K562 (cell line): ENCODE data around the gene HS6ST1. TPM values are rescaled to one million over a fixed set of nuclear protein-coding genes. Genes with fewer than 3 reads are reported as not detected.

Experiments used
- ATAC-seq: fragments of 200-7000 bp; cut with Tn5 transposase; 3 replicates; pipeline ENCODE4 v1.9.1; 2020; ENCODE audit warnings: moderate library complexity
- BruUV-seq: library from RNA; stranded (reverse); fragments of 400-500 nt; replicated peaks from 2 replicates; lab custom pipeline; 2021; lab: Mats Ljungman, UMichigan
- CTCF ChIA-PET: fragments of 300-600 bp; formaldehyde crosslinking; extraction: SDS; loops from one replicate; lab custom pipeline; 2021; ENCODE audit warnings: low intra/inter-chr PET ratio; lab: Yijun Ruan, JAX
- POLR2A ChIA-PET: fragments of 300-600, 350-650 bp; sonication (Branson Sonifier 250); formaldehyde crosslinking; extraction: SDS; loops from one replicate; lab custom pipeline; 2021; ENCODE audit warnings: antibody characterized with exemption, inconsistent platforms; lab: Yijun Ruan, JAX
- DNase-seq, 4 experiments: peaks; one replicate each; pipeline versions ENCODE4 v3.0.0 to v3.0.0-alpha.2; 2011 to 2018; ENCODE audit warnings: low spot score in 3 of 4, mixed read lengths in 3 of 4; ENCODE audit errors: extremely low read depth in 1 of 4
- FAIRE-seq: peaks from 2 replicates; lab custom pipeline; 2011; peaks lifted over from hg19 to GRCh38; lab: Jason Lieb, UNC
- H2AFZ ChIP-seq: 2 replicates; pipeline ENCODE4 v1.6.0; 2011; ENCODE audit warnings: low read depth, low read length, control low read depth, inconsistent platforms
- H3K27ac ChIP-seq: fragments of 200-600 bp; 3 replicates; pipeline ENCODE4 v1.8.0; 2011; ENCODE audit warnings: low read depth, mild to moderate bottlenecking, control low read depth, inconsistent platforms, low read length, moderate library complexity, mixed read lengths; ENCODE audit errors: extremely low read depth
- H3K27me3 ChIP-seq, 2 experiments: fragments of 300-600 bp in 1 of 2; 2 replicates in 1 of 2; 3 replicates in 1 of 2; pipeline versions ENCODE4 v1.6.0 to v1.8.0; 2011; ENCODE audit warnings: inconsistent platforms in 2 of 2, low read length in 2 of 2, mild to moderate bottlenecking in 1 of 2, mixed read lengths in 1 of 2, moderate library complexity in 1 of 2; ENCODE audit not compliant: control insufficient read depth in 2 of 2, insufficient read depth in 2 of 2
- H3K36me3 ChIP-seq: fragments of 300-600 bp; 3 replicates; pipeline ENCODE4 v1.8.0; 2011; ENCODE audit warnings: mild to moderate bottlenecking, low read length, inconsistent platforms; ENCODE audit not compliant: control insufficient read depth, insufficient read depth
- H3K4me1 ChIP-seq, 2 experiments: fragments of 200-600 bp in 1 of 2; replicated peaks in 1 of 2; 2 replicates in 1 of 2; 3 replicates in 1 of 2; pipeline versions ENCODE4 v1.5.1 to v1.8.0; 2011; ENCODE audit warnings: inconsistent platforms in 2 of 2, low read length in 2 of 2, mild to moderate bottlenecking in 1 of 2, mixed read lengths in 1 of 2, moderate library complexity in 1 of 2; ENCODE audit not compliant: control insufficient read depth in 2 of 2, insufficient read depth in 2 of 2
- H3K4me2 ChIP-seq: 2 replicates; pipeline ENCODE4 v1.6.1; 2011; ENCODE audit warnings: low read length, control low read depth, inconsistent platforms, mixed read lengths; ENCODE audit not compliant: insufficient read depth
- H3K4me3 ChIP-seq: fragments of 200-600 bp; sonication (generic), shearing (Covaris generic); 2 replicates; pipeline ENCODE4 v1.5.1; 2016; ENCODE audit warnings: control low read depth, inconsistent platforms
- H3K79me2 ChIP-seq: fragments of 200-600 bp; 3 replicates; pipeline ENCODE4 v1.8.0; 2011; ENCODE audit warnings: low read length, inconsistent platforms; ENCODE audit not compliant: control insufficient read depth, insufficient read depth
- H3K9ac ChIP-seq, 2 experiments: 2 replicates each; pipeline versions ENCODE4 v1.6.0 to v1.6.1; 2011; ENCODE audit warnings: low read depth in 2 of 2, low read length in 2 of 2, control low read depth in 1 of 2, inconsistent platforms in 1 of 2, mild to moderate bottlenecking in 1 of 2, mixed read lengths in 1 of 2; ENCODE audit not compliant: insufficient read depth in 1 of 2
- H3K9me1 ChIP-seq: one replicate; pipeline ENCODE4 v1.6.0; 2011; ENCODE audit warnings: inconsistent platforms, mild to moderate bottlenecking, low read length, moderate library complexity; ENCODE audit not compliant: control insufficient read depth, insufficient read depth
- H3K9me3 ChIP-seq: replicated peaks from 2 replicates; pipeline ENCODE4 v1.5.1; 2011; ENCODE audit warnings: low read depth, low read length, inconsistent platforms; ENCODE audit not compliant: control insufficient read depth, insufficient read depth
- H4K20me1 ChIP-seq: replicated peaks from 2 replicates; pipeline ENCODE4 v1.6.1; 2011; ENCODE audit warnings: low read length, inconsistent platforms, mixed read lengths; ENCODE audit not compliant: control insufficient read depth, insufficient read depth
- CBX3 ChIP-seq, 2 experiments: IDR thresholded peaks; 1 replicate in 1 of 2; 2 replicates in 1 of 2; pipeline ENCODE4 v1.6.1; 2012; ENCODE audit warnings: inconsistent platforms in 2 of 2, low read length in 2 of 2, borderline replicate concordance in 1 of 2, control low read depth in 1 of 2
- CBX5 ChIP-seq: IDR thresholded peaks from 2 replicates; pipeline ENCODE4 v1.6.1; 2014; ENCODE audit warnings: low read depth, borderline replicate concordance
- DIDO1 ChIP-seq: fragments of 450-650 bp; IDR thresholded peaks from 2 replicates; pipeline ENCODE4 v1.6.1; 2016; ENCODE audit warnings: low read depth, missing biosample characterization, missing genetic modification characterization
- HDAC2 ChIP-seq: fragments of 450-650 bp; IDR thresholded peaks from 2 replicates; pipeline ENCODE4 v1.6.1; 2016; ENCODE audit warnings: mild to moderate bottlenecking
- MTF1 ChIP-seq: fragments of 250-450 bp; sonication (Bioruptor Pico); IDR thresholded peaks from 2 replicates; pipeline ENCODE4 v1.9.0; 2021; ENCODE audit warnings: moderate library complexity, mild to moderate bottlenecking, inconsistent platforms, borderline replicate concordance
- NEUROD1 ChIP-seq: fragments of 150-350 bp; IDR thresholded peaks from 2 replicates; pipeline ENCODE4 v1.6.1; 2014; ENCODE audit warnings: borderline replicate concordance, low read length, low read depth; ENCODE audit not compliant: partially characterized antibody
- PPARD ChIP-seq: fragments of 250-450 bp; sonication (Bioruptor Pico); IDR thresholded peaks from 2 replicates; pipeline ENCODE4 v1.8.0; 2022; ENCODE audit warnings: inconsistent platforms, mild to moderate bottlenecking, moderate library complexity
- TARDBP ChIP-seq: fragments of 450-650 bp; IDR thresholded peaks from 2 replicates; pipeline ENCODE4 v1.6.1; 2016
- TCF7L2 ChIP-seq: fragments of 150-350 bp; IDR thresholded peaks from 2 replicates; pipeline ENCODE4 v1.6.1; 2016; ENCODE audit warnings: low read depth, mild to moderate bottlenecking, low read length, moderate library complexity
- ZNF274 ChIP-seq: IDR thresholded peaks from 2 replicates; pipeline ENCODE4 v1.6.1; 2011; ENCODE audit warnings: low read depth, mild to moderate bottlenecking, low read length, moderate library complexity, borderline replicate concordance
- ZNF766 ChIP-seq: fragments of 200-800 bp; sonication (Bioruptor generic); conservative IDR thresholded peaks from 2 replicates; pipeline ENCODE4 v1.6.1; 2016; ENCODE audit warnings: missing genetic modification characterization, missing compliant biosample characterization
- WGBS: fragments of 100-300 bp; shearing (Covaris generic); methylation state at CpG from one replicate; pipeline ENCODE4 v1.1.6; 2016; ENCODE audit warnings: low coverage, mixed read lengths; ENCODE audit not compliant: insufficient coverage; ENCODE audit errors: missing lambda C conversion rate; 5-methylcytosine and 5-hydroxymethylcytosine counted together
- in situ Hi-C: fragments of 300-500 bp; cut with MboI; formaldehyde crosslinking; loops from 4 replicates; pipeline ENCODE4 v1.15.0; 2018; ENCODE audit warnings: inconsistent platforms, mixed read lengths
- intact Hi-C: fragments of 100-400 bp; cut with micrococcal nuclease; formaldehyde crosslinking; loops from 2 replicates; pipeline ENCODE4 v1.14.2; 2022
- polyA plus RNA-seq, 8 experiments: library from polyadenylated mRNA; depleted of rRNA in 4 of 8; stranded (reverse) in 5 of 8; unstranded in 3 of 8; fragments of >200 nt; fragmentation: Nextera tagmentation in 2 of 8; fragmentation: Illumina TruSeq in 1 of 8; extraction: Ambion mirVana in 2 of 8; extraction: Trizol in 1 of 8; gene quantifications; 2 replicates each; pipeline versions ENCODE4 v1.2.1 to v1.2.3, GENCODE V29; 2011 to 2014; ENCODE audit warnings: inconsistent platforms in 1 of 8, missing spikeins in 1 of 8
- total RNA-seq, 7 experiments: library from RNA; depleted of rRNA in 6 of 7; stranded (reverse); fragments of >200 nt in 6 of 7; fragmentation: Illumina TruSeq in 2 of 7; extraction: Trizol in 2 of 7; gene quantifications; 2 replicates each; pipeline versions ENCODE4 v1.2.1 to v1.2.3, GENCODE V29; 2011 to 2021; ENCODE audit warnings: low replicate concordance in 1 of 7
- TF ChIP-seq, protein P1 (sequence below): fragments of 450-650 bp; IDR thresholded peaks from one replicate; pipeline ENCODE4 v1.6.1; 2018; ENCODE audit warnings: mild to moderate bottlenecking, moderate library complexity; ENCODE audit not compliant: partially characterized antibody
- TF ChIP-seq, protein P2 (sequence below): fragments of 450-650 bp; formaldehyde crosslinking; IDR thresholded peaks from 2 replicates; pipeline ENCODE4 v1.4.0; 2020; ENCODE audit warnings: mild to moderate bottlenecking, moderate library complexity
- TF ChIP-seq, protein P3 (sequence below): fragments of 450-650 bp; IDR thresholded peaks from 2 replicates; pipeline ENCODE4 v1.6.1; 2016
- TF ChIP-seq, protein P4 (sequence below): fragments of 250-450 bp; sonication (Bioruptor Pico); IDR thresholded peaks from 2 replicates; pipeline ENCODE4 v1.5.1; 2021; ENCODE audit warnings: mild to moderate bottlenecking

Gene HS6ST1
- total and polyA plus RNA-seq, 9 of the 15 experiments (the other 6 are each of a cell fraction or from before 2014, with no cell fraction given), result 0.06 to 7.4 (median 3.8) TPM

DNA sequence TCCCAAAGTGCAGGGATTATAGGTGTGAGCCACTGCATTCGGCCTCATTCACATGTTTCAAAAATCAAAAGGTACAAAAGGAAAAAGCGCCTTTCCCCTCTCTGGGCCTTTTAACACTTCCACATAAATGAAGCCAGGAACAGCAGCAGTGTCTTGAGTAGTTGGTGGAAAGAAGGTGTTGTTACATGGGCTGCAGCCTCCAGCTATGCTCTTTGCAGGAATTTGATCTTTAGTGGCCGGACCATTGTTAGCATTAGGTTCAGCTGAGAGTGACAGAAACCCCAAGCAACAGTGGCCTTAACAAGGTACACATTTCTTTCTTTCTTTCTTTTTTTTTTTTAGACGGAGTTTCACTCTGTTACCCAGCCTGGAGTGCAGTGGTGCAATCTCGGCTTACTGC lies 59.1 kb downstream of the HS6ST1 start:
- no peaks in the 10 kb centered on the region for H3K36me3 ChIP-seq
- no peak for FAIRE-seq
- in situ Hi-C loops, result no loop called here
- WGBS, result 19% methylated on average over 5 of the region's 5 CpGs
- no peak for DNase-seq
- ChIA-PET CTCF (no interaction called here), POLR2A (no interaction called here)
- intact Hi-C loops, result no loop called here
- H4K20me1 ChIP-seq, result no peaks in the 10 kb centered on the region
- H3K4me3 ChIP-seq, result no peak overlapping the region
- no peaks in the 10 kb centered on the region for H3K79me2 ChIP-seq
- H3K4me2 ChIP-seq, result no peak overlapping the region
- H3K9me3 ChIP-seq, result no peaks in the 10 kb centered on the region
- H3K4me1 ChIP-seq, result peaks cover 0 to 16% of the 10 kb centered on the region in 2 experiments; a peak in 2 of 5 replicates
- H3K27ac ChIP-seq, result no peak overlapping the region
- TF ChIP-seq, protein P1, sequence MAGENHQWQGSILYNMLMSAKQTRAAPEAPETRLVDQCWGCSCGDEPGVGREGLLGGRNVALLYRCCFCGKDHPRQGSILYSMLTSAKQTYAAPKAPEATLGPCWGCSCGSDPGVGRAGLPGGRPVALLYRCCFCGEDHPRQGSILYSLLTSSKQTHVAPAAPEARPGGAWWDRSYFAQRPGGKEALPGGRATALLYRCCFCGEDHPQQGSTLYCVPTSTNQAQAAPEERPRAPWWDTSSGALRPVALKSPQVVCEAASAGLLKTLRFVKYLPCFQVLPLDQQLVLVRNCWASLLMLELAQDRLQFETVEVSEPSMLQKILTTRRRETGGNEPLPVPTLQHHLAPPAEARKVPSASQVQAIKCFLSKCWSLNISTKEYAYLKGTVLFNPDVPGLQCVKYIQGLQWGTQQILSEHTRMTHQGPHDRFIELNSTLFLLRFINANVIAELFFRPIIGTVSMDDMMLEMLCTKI, result no peak
- TF ChIP-seq HDAC2 (no peak), TARDBP (no peak), CBX5 (no peak), NEUROD1 (no peak), CBX3 (IDR thresholded peaks at IDR 0.05; ENCODE audit: borderline replicate concordance in 1 of 2, low read length in 2 of 2) (no peak), TCF7L2 (no peak), DIDO1 (no peak), MTF1 (no peak), ZNF766 (CRISPR knock-in tag) (no peak), PPARD (CRISPR knock-in tag) (no peak), ZNF274 (no peak)
- TF ChIP-seq, protein P2, sequence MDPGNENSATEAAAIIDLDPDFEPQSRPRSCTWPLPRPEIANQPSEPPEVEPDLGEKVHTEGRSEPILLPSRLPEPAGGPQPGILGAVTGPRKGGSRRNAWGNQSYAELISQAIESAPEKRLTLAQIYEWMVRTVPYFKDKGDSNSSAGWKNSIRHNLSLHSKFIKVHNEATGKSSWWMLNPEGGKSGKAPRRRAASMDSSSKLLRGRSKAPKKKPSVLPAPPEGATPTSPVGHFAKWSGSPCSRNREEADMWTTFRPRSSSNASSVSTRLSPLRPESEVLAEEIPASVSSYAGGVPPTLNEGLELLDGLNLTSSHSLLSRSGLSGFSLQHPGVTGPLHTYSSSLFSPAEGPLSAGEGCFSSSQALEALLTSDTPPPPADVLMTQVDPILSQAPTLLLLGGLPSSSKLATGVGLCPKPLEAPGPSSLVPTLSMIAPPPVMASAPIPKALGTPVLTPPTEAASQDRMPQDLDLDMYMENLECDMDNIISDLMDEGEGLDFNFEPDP (CRISPR knock-in tag), result no peak
- TF ChIP-seq, protein P3, sequence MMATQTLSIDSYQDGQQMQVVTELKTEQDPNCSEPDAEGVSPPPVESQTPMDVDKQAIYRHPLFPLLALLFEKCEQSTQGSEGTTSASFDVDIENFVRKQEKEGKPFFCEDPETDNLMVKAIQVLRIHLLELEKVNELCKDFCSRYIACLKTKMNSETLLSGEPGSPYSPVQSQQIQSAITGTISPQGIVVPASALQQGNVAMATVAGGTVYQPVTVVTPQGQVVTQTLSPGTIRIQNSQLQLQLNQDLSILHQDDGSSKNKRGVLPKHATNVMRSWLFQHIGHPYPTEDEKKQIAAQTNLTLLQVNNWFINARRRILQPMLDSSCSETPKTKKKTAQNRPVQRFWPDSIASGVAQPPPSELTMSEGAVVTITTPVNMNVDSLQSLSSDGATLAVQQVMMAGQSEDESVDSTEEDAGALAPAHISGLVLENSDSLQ, result no peak
- TF ChIP-seq, protein P4, sequence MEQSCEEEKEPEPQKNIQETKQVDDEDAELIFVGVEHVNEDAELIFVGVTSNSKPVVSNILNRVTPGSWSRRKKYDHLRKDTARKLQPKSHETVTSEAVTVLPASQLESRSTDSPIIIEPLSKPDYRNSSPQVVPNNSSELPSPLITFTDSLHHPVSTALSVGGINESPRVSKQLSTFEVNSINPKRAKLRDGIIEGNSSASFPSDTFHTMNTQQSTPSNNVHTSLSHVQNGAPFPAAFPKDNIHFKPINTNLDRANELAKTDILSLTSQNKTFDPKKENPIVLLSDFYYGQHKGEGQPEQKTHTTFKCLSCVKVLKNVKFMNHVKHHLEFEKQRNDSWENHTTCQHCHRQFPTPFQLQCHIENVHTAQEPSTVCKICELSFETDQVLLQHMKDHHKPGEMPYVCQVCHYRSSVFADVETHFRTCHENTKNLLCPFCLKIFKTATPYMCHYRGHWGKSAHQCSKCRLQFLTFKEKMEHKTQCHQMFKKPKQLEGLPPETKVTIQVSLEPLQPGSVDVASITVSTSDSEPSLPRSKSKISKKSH (CRISPR knock-in tag), result no peak
- TF ChIP-seq, all 486 proteins: peak for 0
- H3K9ac ChIP-seq, result no peak overlapping the region
- ATAC-seq, result no peak
- no peaks in the 10 kb centered on the region for H3K9me1 ChIP-seq
- peaks cover 16 to 40% of the 10 kb centered on the region in 2 experiments for H3K27me3 ChIP-seq
- BruUV-seq, result no TSS peak
- no peak overlapping the region for H2AFZ ChIP-seq
